ENCODE data around the gene MAMDC4.

Gene MAMDC4

GRCh38 chr9:136838314-136839228 lies 13.6 kb upstream of the MAMDC4 start:
- no peaks in the 10 kb centered on the region for H3K27me3 ChIP-seq (ENCODE audit: insufficient read depth, poor library complexity, severe bottlenecking)
- DNase-seq (ENCODE audit: low read depth in 1 of 2, low spot score in 1 of 2) = no peak
- TF ChIP-seq CTCF (IDR thresholded peaks at IDR 0.05; ENCODE audit: insufficient read depth, low read length) = no peak
- H3K27ac ChIP-seq (replicated peaks) = no peak overlapping the region
- H3K4me3 ChIP-seq (replicated peaks; ENCODE audit: insufficient read depth, low read length) = no peak overlapping the region

DNA sequence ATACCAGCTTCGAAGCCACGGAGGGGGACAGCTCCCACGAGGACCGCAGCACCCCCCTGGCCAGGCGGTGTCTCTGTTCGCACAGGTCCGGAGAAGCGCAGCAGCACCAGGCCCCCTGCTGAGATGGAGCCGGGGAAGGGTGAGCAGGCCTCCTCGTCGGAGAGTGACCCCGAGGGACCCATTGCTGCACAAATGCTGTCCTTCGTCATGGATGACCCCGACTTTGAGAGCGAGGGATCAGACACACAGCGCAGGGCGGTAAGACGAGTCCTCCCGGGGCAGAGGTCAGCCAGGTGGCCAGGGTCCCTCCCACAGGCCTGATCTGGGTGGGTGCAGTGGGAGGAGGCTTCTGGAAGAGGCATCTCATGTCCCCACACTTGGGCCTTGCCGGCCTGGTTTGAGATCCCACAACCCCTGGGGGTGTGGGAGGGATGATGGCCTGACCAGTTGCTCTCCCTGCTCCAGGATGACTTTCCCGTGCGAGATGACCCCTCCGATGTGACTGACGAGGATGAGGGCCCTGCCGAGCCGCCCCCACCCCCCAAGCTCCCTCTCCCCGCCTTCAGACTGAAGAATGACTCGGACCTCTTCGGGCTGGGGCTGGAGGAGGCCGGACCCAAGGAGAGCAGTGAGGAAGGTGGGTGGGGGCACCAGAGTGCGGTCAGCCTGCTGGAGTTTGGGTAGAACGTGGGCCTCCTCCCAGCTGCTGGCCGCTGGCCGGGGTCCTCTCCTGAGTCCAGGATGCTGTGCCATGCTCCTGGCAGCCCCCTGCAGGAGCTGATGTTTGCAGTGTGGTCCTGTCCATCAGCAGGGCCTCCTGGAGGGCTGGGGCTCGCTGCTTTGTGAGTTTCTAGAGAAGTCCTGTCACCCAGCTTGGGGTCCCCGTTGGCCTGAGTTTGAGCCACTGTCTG lies 12.7 kb upstream of the MAMDC4 start:
- no peak for TF ChIP-seq SPI1 (IDR thresholded peaks at IDR 0.05; ENCODE audit: borderline replicate concordance, low read depth)
- TF ChIP-seq POLR2AphosphoS5 (IDR thresholded peaks at IDR 0.05; ENCODE audit: low read depth) = no peak
- no peak for TF ChIP-seq CTCF (IDR thresholded peaks at IDR 0.05; ENCODE audit: insufficient read depth, low read length)
- no peak for TF ChIP-seq REST (IDR thresholded peaks at IDR 0.05; ENCODE audit: insufficient replicate concordance, low read depth)
- no peak for TF ChIP-seq GABPA (IDR thresholded peaks at IDR 0.05; ENCODE audit: low read depth)
- DNase-seq (ENCODE audit: low read depth in 1 of 2, low spot score in 1 of 2) = no peak
- no peak overlapping the region for H3K4me3 ChIP-seq (replicated peaks; ENCODE audit: insufficient read depth, low read length)
- H3K27ac ChIP-seq (replicated peaks) = no peak overlapping the region
- H3K27me3 ChIP-seq (ENCODE audit: insufficient read depth, poor library complexity, severe bottlenecking) = peaks cover 5% of the 10 kb centered on the region

GRCh38 chr9:136840140-136840876 lies 11.8 kb upstream of the MAMDC4 start:
- no peak for DNase-seq (ENCODE audit: low read depth in 1 of 2, low spot score in 1 of 2)
- Histone ChIP-seq H3K27me3 (ENCODE audit: insufficient read depth, poor library complexity, severe bottlenecking) (peaks cover 6% of the 10 kb centered on the region), H3K27ac (replicated peaks) (no peak overlapping the region), H3K4me3 (replicated peaks; ENCODE audit: insufficient read depth, low read length) (no peak overlapping the region)
- no peak for TF ChIP-seq REST (IDR thresholded peaks at IDR 0.05; ENCODE audit: insufficient replicate concordance, low read depth)
- TF ChIP-seq SPI1 (IDR thresholded peaks at IDR 0.05; ENCODE audit: borderline replicate concordance, low read depth) = no peak
- no peak for TF ChIP-seq CTCF (IDR thresholded peaks at IDR 0.05; ENCODE audit: insufficient read depth, low read length)
- TF ChIP-seq GABPA (IDR thresholded peaks at IDR 0.05; ENCODE audit: low read depth) = no peak
- TF ChIP-seq POLR2AphosphoS5 (IDR thresholded peaks at IDR 0.05; ENCODE audit: low read depth) = no peak
